ENCODE measurements around the gene CFAP92. TPM values are rescaled to one million over a fixed set of nuclear protein-coding genes. Genes with fewer than 3 reads are reported as not detected.

The CFAP92 gene
- total and polyA plus RNA-seq, 7 donors = under 0.01 to 1.2 (median 0.61) TPM; not detected in 2

DNA sequence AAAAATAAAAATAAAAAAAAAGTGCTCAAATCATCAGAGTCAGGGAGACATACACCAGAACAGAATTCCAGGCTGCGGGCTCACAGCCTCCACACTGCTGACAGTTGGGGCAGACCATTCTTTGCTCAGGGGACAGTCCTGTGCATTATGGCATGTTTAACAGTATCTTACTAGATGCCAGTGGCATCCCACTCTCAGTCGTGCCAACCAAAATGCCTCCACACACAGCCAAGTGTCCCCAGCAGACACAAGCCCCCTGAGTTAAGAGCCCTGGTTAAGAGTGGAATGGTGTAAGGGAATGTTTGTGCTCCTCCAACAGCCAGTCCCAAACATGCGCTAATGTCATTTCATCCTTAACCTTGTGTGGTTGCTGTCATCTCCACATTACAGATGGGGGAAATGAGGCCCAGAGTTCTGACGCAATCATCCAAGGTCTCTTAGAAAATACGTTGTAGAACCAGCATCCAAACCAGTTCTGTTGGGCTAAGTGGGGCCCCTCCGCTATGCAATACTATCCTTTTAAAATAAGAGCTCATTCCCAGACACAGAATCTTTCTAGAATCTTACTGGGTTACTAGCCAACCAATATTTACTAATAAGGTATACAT, 26.0 kb downstream of the CFAP92 start:
- intact Hi-C loops (cut with DNase I) = no loop called here
- H3K9me3 ChIP-seq = no peaks in the 10 kb centered on the region
- no peak overlapping the region for H3K4me3 ChIP-seq
- no peaks in the 10 kb centered on the region for H3K27me3 ChIP-seq
- TF ChIP-seq POLR2A (IDR thresholded peaks at IDR 0.05) = no peak
- TF ChIP-seq, protein P1, sequence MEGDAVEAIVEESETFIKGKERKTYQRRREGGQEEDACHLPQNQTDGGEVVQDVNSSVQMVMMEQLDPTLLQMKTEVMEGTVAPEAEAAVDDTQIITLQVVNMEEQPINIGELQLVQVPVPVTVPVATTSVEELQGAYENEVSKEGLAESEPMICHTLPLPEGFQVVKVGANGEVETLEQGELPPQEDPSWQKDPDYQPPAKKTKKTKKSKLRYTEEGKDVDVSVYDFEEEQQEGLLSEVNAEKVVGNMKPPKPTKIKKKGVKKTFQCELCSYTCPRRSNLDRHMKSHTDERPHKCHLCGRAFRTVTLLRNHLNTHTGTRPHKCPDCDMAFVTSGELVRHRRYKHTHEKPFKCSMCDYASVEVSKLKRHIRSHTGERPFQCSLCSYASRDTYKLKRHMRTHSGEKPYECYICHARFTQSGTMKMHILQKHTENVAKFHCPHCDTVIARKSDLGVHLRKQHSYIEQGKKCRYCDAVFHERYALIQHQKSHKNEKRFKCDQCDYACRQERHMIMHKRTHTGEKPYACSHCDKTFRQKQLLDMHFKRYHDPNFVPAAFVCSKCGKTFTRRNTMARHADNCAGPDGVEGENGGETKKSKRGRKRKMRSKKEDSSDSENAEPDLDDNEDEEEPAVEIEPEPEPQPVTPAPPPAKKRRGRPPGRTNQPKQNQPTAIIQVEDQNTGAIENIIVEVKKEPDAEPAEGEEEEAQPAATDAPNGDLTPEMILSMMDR (IDR thresholded peaks at IDR 0.05) = no peak
- no peak for TF ChIP-seq EP300 (IDR thresholded peaks at IDR 0.05)
- no peak for TF ChIP-seq POLR2AphosphoS5 (IDR thresholded peaks at IDR 0.05)
- no peak overlapping the region for H3K27ac ChIP-seq
- 84 to 88% methylated on average over 6 of the region's 6 CpGs for WGBS, 2 donors
- no peak for DNase-seq
- H3K4me1 ChIP-seq = peaks cover 0 to 21% (median 9%) of the 10 kb centered on the region in 4 donors
- no peaks in the 10 kb centered on the region for H3K36me3 ChIP-seq

- intact Hi-C loops (cut with DNase I) = no loop called here
- Histone ChIP-seq H3K36me3 (no peaks in the 10 kb centered on the region), H3K4me3 (no peak overlapping the region), H3K4me1 (peaks cover 0 to 8% (median 4%) of the 10 kb centered on the region in 4 donors), H3K9me3 (no peaks in the 10 kb centered on the region), H3K27me3 (no peaks in the 10 kb centered on the region), H3K27ac (no peak overlapping the region)
- DNase-seq = no peak
- no peak for TF ChIP-seq POLR2AphosphoS5 (IDR thresholded peaks at IDR 0.05)
- TF ChIP-seq, protein P1 (IDR thresholded peaks at IDR 0.05) = no peak
- no peak for TF ChIP-seq POLR2A (IDR thresholded peaks at IDR 0.05)
- no peak for TF ChIP-seq EP300 (IDR thresholded peaks at IDR 0.05)
- 43 to 75% methylated on average over 3 of the region's 3 CpGs for WGBS, 2 donors
These were observed 28.1 kb downstream of the CFAP92 start for GRCh38 chr3:128965818-128966217.

GRCh38 chr3:128965280-128965679, 28.6 kb downstream of the CFAP92 start:
- Histone ChIP-seq H3K27ac (no peak overlapping the region), H3K9me3 (no peaks in the 10 kb centered on the region), H3K36me3 (no peaks in the 10 kb centered on the region), H3K27me3 (no peaks in the 10 kb centered on the region), H3K4me1 (peaks cover 0 to 3% (median 1%) of the 10 kb centered on the region in 4 donors), H3K4me3 (no peak overlapping the region)
- WGBS, 2 donors = 54 to 86% methylated on average over 9 of the region's 9 CpGs
- intact Hi-C loops (cut with DNase I) = no loop called here
- no peak for DNase-seq
- TF ChIP-seq EP300 (IDR thresholded peaks at IDR 0.05) (no peak), POLR2A (IDR thresholded peaks at IDR 0.05) (no peak), POLR2AphosphoS5 (IDR thresholded peaks at IDR 0.05) (no peak)
- TF ChIP-seq, protein P1 (IDR thresholded peaks at IDR 0.05) = no peak

- no peak for TF ChIP-seq POLR2AphosphoS5 (IDR thresholded peaks at IDR 0.05)
- TF ChIP-seq EP300 (IDR thresholded peaks at IDR 0.05) = no peak
- TF ChIP-seq POLR2A (IDR thresholded peaks at IDR 0.05) = no peak
- TF ChIP-seq, protein P1 (IDR thresholded peaks at IDR 0.05) = no peak
- H3K4me1 ChIP-seq = no peaks in the 10 kb centered on the region
- no peak for DNase-seq
- H3K9me3 ChIP-seq = no peaks in the 10 kb centered on the region
- no peak overlapping the region for H3K27ac ChIP-seq
- 98 to 100% methylated on average over 2 of the region's 2 CpGs for WGBS, 2 donors
- intact Hi-C loops (cut with DNase I) = no loop called here
- H3K36me3 ChIP-seq = no peaks in the 10 kb centered on the region
- H3K4me3 ChIP-seq = no peak overlapping the region
- H3K27me3 ChIP-seq = no peaks in the 10 kb centered on the region
These were observed 37.4 kb downstream of the CFAP92 start for GRCh38 chr3:128956440-128956839.

All from sigmoid colon (tissue), 7 donors.